Epithelial cell of proximal tubule (primary cell): Measurements from ENCODE around the gene MDGA2. TPM values are rescaled to one million over a fixed set of nuclear protein-coding genes. Genes with fewer than 3 reads are reported as not detected.

Experiments
- DNase-seq: peaks from one replicate; pipeline ENCODE4 v3.0.0-alpha.2; 2011; ENCODE audit warnings: low read depth
- H3K4me3 ChIP-seq: 2 replicates; pipeline ENCODE4 v1.5.1; 2011; ENCODE audit warnings: low read depth, mild to moderate bottlenecking, low read length
- CTCF ChIP-seq: conservative IDR thresholded peaks from 2 replicates; pipeline ENCODE4 v1.5.1; 2012; ENCODE audit warnings: low read depth, mild to moderate bottlenecking, low read length
- total RNA-seq: library from RNA; depleted of rRNA; stranded (reverse); fragments of >200 nt; gene quantifications from 2 replicates; pipeline ENCODE4 v1.2.3, GENCODE V29; 2015

MDGA2 gene
- total RNA-seq, 1 donor from 2014 or later: 0.23 TPM

DNA sequence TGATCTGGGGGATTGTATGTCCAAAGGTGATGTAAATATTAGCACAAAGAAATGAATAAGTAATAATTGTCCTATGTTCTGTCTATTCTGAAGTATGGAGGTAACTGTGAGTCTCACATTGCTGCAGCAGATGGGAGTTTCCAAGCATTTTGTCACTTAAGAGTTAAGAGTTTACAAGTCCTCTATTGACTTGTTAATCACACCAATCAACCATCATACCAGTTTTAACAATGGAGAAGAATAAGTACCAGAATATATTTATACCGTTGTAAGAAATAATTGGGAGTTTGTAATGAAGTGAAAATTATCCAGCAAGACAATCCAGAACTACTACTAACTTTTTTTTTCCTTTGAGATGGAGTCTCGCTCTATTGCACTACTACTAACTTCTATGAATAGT is 139.1 kb downstream of the MDGA2 start:
- H3K4me3 ChIP-seq: no peak overlapping the region
- no peak for DNase-seq
- TF ChIP-seq CTCF: no peak

- no peak for TF ChIP-seq CTCF
- DNase-seq: no peak
- H3K4me3 ChIP-seq: no peak overlapping the region
These were observed 148.7 kb downstream of the MDGA2 start for GRCh38 chr14:47526591-47527244.

GRCh38 chr14:47524524-47524923 is 150.9 kb downstream of the MDGA2 start:
- no peak for DNase-seq
- H3K4me3 ChIP-seq: no peak overlapping the region
- no peak for TF ChIP-seq CTCF

GRCh38 chr14:47520382-47520781 is 155.0 kb downstream of the MDGA2 start:
- TF ChIP-seq CTCF: no peak
- DNase-seq: no peak
- no peak overlapping the region for H3K4me3 ChIP-seq

GRCh38 chr14:47511829-47512228 is 163.6 kb downstream of the MDGA2 start:
- DNase-seq: no peak
- TF ChIP-seq CTCF: no peak
- H3K4me3 ChIP-seq: no peak overlapping the region

DNA sequence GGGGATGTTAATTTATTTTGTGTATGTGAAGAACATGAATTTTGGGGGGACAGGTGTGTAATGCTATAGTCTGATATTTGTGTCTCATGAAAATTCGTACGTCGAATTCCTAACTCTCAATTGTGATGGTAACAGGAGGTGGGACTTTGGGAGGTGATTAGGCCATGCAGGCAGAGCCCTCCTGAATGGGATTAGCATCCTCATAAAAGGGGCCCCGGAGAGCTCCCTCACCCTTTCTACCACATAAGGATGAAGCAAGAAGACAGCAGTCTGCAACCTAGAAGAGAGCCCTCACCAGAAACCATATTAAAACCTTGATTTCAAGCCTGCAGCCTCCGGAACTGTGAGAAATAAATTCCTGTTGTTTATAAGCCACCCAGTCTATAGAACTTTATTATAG is 165.4 kb downstream of the MDGA2 start:
- no peak for TF ChIP-seq CTCF
- DNase-seq: no peak
- no peak overlapping the region for H3K4me3 ChIP-seq

DNA sequence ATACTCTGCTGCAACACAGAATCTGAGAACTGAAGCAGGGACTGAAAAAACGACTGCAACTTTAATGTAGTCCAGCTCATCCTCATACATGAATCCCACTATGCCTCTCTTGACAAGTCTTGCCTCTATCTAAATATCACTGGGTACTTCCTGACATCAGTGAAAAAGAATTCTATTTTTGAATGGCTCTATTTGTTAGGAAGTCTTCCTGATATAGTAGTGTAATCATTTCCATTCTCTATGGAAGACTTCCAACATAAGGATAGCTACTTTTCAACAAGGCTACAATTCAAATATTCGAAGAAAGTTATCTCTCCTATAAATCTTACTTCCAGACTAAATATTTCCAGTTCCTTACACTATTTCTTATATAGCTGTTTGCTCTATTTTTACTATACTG is 167.5 kb downstream of the MDGA2 start:
- no peak for DNase-seq
- TF ChIP-seq CTCF: no peak
- no peak overlapping the region for H3K4me3 ChIP-seq
